PFSK-1 (cell line): Measurements from ENCODE around the gene POLR3A.

ENCODE experiments used
- FOXP2 ChIP-seq: optimal IDR thresholded peaks from 2 replicates; pipeline ENCODE3; 2011; ENCODE audit warnings: borderline replicate concordance, control low read depth, inconsistent platforms; ENCODE audit not compliant: insufficient read depth; ENCODE audit errors: extremely low read length, extremely low read depth
- POLR2AphosphoS5 ChIP-seq: IDR thresholded peaks from 2 replicates; pipeline ENCODE4 v1.6.1; 2012; ENCODE audit warnings: low read depth, mild to moderate bottlenecking, control low read depth, low read length, moderate library complexity
- SIN3A ChIP-seq: IDR thresholded peaks from 2 replicates; pipeline ENCODE4 v1.6.1; 2012; ENCODE audit warnings: mild to moderate bottlenecking, low read length, moderate library complexity, borderline replicate concordance; ENCODE audit not compliant: insufficient read depth
- TAF1 ChIP-seq: IDR thresholded peaks from 2 replicates; pipeline ENCODE4 v1.6.1; 2012; ENCODE audit warnings: low read length, control low read depth, borderline replicate concordance; ENCODE audit not compliant: insufficient read depth
- TF ChIP-seq, protein P1 (sequence below), 2 experiments: IDR thresholded peaks; 2 replicates each; pipeline versions ENCODE4 v1.6.1 to v1.8.0; 2011 to 2012; ENCODE audit warnings: low read depth in 2 of 2, low read length in 2 of 2, control low read depth in 1 of 2, inconsistent platforms in 1 of 2, mild to moderate bottlenecking in 1 of 2, moderate library complexity in 1 of 2; ENCODE audit not compliant: insufficient read depth in 1 of 2

Gene POLR3A

DNA sequence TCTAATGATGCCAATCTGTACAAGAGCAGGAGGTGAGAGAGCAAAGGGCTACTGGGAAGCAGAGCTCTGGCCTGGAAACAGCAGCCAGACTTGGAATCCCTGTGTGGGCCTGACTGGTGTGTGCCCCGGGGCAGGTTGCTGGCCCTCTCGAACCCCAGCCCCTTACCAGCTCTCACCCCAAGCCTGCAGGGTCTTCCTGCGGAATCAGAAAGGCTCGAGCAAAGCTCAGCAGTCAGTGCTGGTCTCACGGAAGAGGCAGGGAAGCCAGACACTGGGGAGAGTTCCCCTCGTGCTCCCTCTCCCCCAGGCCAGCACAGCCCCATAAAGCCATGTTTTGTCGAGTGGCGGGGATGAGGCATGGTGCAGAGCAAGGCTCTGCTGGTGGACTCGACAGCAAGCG is 50.1 kb downstream of the POLR3A start:
- TF ChIP-seq SIN3A, result no peak
- TF ChIP-seq, protein P1, sequence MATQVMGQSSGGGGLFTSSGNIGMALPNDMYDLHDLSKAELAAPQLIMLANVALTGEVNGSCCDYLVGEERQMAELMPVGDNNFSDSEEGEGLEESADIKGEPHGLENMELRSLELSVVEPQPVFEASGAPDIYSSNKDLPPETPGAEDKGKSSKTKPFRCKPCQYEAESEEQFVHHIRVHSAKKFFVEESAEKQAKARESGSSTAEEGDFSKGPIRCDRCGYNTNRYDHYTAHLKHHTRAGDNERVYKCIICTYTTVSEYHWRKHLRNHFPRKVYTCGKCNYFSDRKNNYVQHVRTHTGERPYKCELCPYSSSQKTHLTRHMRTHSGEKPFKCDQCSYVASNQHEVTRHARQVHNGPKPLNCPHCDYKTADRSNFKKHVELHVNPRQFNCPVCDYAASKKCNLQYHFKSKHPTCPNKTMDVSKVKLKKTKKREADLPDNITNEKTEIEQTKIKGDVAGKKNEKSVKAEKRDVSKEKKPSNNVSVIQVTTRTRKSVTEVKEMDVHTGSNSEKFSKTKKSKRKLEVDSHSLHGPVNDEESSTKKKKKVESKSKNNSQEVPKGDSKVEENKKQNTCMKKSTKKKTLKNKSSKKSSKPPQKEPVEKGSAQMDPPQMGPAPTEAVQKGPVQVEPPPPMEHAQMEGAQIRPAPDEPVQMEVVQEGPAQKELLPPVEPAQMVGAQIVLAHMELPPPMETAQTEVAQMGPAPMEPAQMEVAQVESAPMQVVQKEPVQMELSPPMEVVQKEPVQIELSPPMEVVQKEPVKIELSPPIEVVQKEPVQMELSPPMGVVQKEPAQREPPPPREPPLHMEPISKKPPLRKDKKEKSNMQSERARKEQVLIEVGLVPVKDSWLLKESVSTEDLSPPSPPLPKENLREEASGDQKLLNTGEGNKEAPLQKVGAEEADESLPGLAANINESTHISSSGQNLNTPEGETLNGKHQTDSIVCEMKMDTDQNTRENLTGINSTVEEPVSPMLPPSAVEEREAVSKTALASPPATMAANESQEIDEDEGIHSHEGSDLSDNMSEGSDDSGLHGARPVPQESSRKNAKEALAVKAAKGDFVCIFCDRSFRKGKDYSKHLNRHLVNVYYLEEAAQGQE (IDR thresholded peaks at IDR 0.05; ENCODE audit: insufficient read depth in 1 of 2, low read depth in 2 of 2, low read length in 2 of 2), result no peak
- no peak for TF ChIP-seq FOXP2
- no peak for TF ChIP-seq TAF1
- TF ChIP-seq POLR2AphosphoS5, result no peak

DNA sequence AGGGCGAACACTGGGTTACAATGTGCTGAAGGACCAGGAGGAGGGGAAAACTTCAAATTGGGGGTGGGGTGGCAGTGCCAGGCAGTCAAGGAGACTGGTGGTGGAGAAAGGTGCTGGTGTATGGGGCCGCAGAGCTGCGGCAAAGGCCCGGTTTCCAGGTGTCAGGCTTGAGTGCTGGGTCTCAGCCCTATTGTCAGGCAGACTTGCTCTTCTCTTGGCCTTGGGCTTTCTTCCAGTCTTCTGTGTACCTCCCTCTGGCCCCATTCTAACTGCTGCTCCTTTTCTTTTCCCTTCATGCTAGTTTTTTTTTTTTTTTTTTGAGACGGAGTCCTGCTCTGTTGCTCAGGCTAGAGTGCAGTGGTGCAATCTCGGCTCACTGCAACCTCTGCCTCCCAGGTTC is 51.0 kb downstream of the POLR3A start:
- no peak for TF ChIP-seq FOXP2
- TF ChIP-seq POLR2AphosphoS5, result no peak
- TF ChIP-seq, protein P1 (IDR thresholded peaks at IDR 0.05; ENCODE audit: insufficient read depth in 1 of 2, low read depth in 2 of 2, low read length in 2 of 2), result no peak
- no peak for TF ChIP-seq TAF1
- no peak for TF ChIP-seq SIN3A

DNA sequence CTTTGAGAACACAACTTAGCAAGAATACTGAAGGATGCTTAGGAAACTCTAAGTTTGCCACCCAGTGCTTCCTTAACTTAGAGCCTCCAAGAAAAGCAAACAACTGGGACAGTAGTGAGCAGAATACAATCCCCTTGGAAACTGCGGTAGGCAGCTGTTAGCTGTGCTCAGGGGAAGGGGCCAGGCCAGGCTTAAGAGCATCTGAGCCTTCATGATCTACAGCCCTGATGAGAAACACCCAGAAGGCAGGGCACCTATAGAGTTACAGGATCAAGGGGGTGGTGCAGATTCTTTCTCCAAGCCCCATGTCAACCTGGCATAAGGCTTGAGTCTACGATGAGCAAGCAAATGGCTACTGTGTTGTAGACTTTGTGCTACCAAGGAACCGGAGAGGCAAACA is 51.4 kb downstream of the POLR3A start:
- TF ChIP-seq SIN3A (no peak), TAF1 (no peak), FOXP2 (no peak)
- TF ChIP-seq, protein P1 (IDR thresholded peaks at IDR 0.05; ENCODE audit: insufficient read depth in 1 of 2, low read depth in 2 of 2, low read length in 2 of 2), result no peak

DNA sequence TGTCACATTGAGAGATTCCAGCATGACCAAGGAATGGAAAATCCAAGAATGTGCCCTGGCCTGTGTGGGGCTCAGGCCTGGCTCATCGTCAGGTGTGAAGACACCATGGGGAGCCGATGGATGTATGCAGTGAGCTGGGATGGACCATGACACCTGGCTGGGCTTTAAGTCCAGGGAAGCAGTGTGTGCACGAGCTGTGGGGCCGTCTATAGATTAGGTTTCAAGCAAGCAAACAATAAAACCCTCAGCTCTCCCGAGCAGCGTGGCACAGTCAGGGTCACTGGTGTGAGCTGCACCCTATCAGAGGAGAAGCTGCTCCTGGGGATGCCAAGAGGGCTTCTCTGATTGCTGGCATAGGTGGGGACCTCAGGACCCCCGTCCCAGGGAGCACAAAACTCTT is 52.3 kb downstream of the POLR3A start:
- TF ChIP-seq FOXP2 (no peak), SIN3A (no peak), POLR2AphosphoS5 (no peak), TAF1 (no peak)
- TF ChIP-seq, protein P1 (IDR thresholded peaks at IDR 0.05; ENCODE audit: insufficient read depth in 1 of 2, low read depth in 2 of 2, low read length in 2 of 2), result no peak

DNA sequence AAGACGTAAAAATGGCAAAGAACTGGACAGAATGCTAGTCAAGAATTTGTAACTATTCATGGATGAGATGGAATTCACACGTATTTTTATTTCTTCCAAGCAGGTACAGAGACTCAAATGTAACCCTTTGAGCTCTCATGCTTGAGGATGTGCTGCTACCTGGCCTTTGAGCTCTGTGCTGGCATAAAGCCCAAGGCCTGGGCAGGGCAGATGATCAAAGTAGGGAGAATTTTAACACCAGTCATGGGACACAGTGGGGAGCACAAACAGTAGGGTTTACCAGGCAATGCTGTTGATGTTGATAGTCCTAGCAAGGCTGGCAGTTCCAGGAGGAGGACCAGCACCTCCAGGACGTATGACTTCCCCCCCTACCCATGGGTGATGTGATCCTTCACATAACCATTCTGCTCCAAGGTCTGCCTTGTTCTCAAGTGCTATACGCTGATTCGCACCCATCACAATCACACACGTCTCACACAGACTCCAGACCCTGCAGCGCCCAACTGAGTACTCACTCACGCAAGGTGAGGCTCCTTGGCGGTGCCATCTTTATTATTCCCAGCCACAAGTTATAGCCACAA is 54.1 kb downstream of the POLR3A start:
- TF ChIP-seq, protein P1 (IDR thresholded peaks at IDR 0.05; ENCODE audit: insufficient read depth in 1 of 2, low read depth in 2 of 2, low read length in 2 of 2), result no peak
- no peak for TF ChIP-seq SIN3A
- no peak for TF ChIP-seq FOXP2
- no peak for TF ChIP-seq POLR2AphosphoS5
- TF ChIP-seq TAF1, result no peak
